ENCODE results near the gene C1GALT1.
"Not testable (repeated sequence)": the region's sequence is repeated elsewhere in the genome, so short reads cannot be mapped to it uniquely, and the experiment has no call there.

Gene C1GALT1

GRCh38 chr7:7182156-7183060 lies at the start of gene C1GALT1:
TSS of gene C1GALT1 (plus strand) at chr7:7182544. CDS start at chr7:7234320, 51,776 bp downstream.
- FAIRE-seq = peak; percentile 99
- peak; percentile 100 for DNase-seq (ENCODE audit: low spot score)

GRCh38 chr7:7134046-7134445 lies 48.3 kb upstream of the C1GALT1 start:
- no peak for FAIRE-seq
- no peak for DNase-seq (ENCODE audit: low spot score)

GRCh38 chr7:7135074-7135473 lies 47.3 kb upstream of the C1GALT1 start:
- DNase-seq (ENCODE audit: low spot score) (no peak), FAIRE-seq (peak; percentile 23)

- not testable (repeated sequence) for DNase-seq (ENCODE audit: low spot score); FAIRE-seq
Observed at GRCh38 chr7:7135924-7136323, 46.4 kb upstream of the C1GALT1 start.

- FAIRE-seq = no peak
- no peak for DNase-seq (ENCODE audit: low spot score)
Observed at GRCh38 chr7:7136466-7137381, 45.6 kb upstream of the C1GALT1 start.

- FAIRE-seq (peak; percentile 87), DNase-seq (ENCODE audit: low spot score) (no peak)
Observed at GRCh38 chr7:7138897-7139296, 43.4 kb upstream of the C1GALT1 start.

GRCh38 chr7:7143404-7143803 lies 38.9 kb upstream of the C1GALT1 start:
- FAIRE-seq; DNase-seq (ENCODE audit: low spot score): not testable (repeated sequence)

- DNase-seq (ENCODE audit: low spot score); FAIRE-seq: not testable (repeated sequence)
Observed at GRCh38 chr7:7145151-7145550, 37.2 kb upstream of the C1GALT1 start.

GRCh38 chr7:7146837-7147236 lies 35.5 kb upstream of the C1GALT1 start:
- DNase-seq (ENCODE audit: low spot score) = no peak
- peak; percentile 17 for FAIRE-seq

GRCh38 chr7:7148798-7149481 lies 33.4 kb upstream of the C1GALT1 start:
- DNase-seq (ENCODE audit: low spot score) (no peak), FAIRE-seq (no peak)

GRCh38 chr7:7151285-7151684 lies 31.1 kb upstream of the C1GALT1 start:
- FAIRE-seq (no peak), DNase-seq (ENCODE audit: low spot score) (no peak)

GRCh38 chr7:7151865-7152264 lies 30.5 kb upstream of the C1GALT1 start:
- no peak for FAIRE-seq

GRCh38 chr7:7152315-7152714 lies 30.0 kb upstream of the C1GALT1 start:
- no peak for DNase-seq (ENCODE audit: low spot score)
- no peak for FAIRE-seq

More at GRCh38 chr7:7151865-7152264, 30.5 kb upstream of the C1GALT1 start:
- DNase-seq (ENCODE audit: low spot score) = no peak

- DNase-seq (ENCODE audit: low spot score); FAIRE-seq: not testable (repeated sequence)
Observed at GRCh38 chr7:7154355-7154754, 28.0 kb upstream of the C1GALT1 start.

- FAIRE-seq (peak; percentile 56), DNase-seq (ENCODE audit: low spot score) (no peak)
Observed at GRCh38 chr7:7156663-7157062, 25.7 kb upstream of the C1GALT1 start.

GRCh38 chr7:7157177-7157886 lies 25.0 kb upstream of the C1GALT1 start:
- DNase-seq (ENCODE audit: low spot score) (peak; percentile 83), FAIRE-seq (peak; percentile 92)

GRCh38 chr7:7157887-7158271 lies 24.5 kb upstream of the C1GALT1 start:
- peak; percentile 66 for FAIRE-seq
- no peak for DNase-seq (ENCODE audit: low spot score)

- DNase-seq (ENCODE audit: low spot score) (no peak), FAIRE-seq (no peak)
Observed at GRCh38 chr7:7159063-7159658, 23.2 kb upstream of the C1GALT1 start.

GRCh38 chr7:7164591-7164990 lies 17.8 kb upstream of the C1GALT1 start:
- no peak for DNase-seq (ENCODE audit: low spot score)
- no peak for FAIRE-seq

- peak; percentile 17 for FAIRE-seq
- no peak for DNase-seq (ENCODE audit: low spot score)
Observed at GRCh38 chr7:7165372-7165771, 17.0 kb upstream of the C1GALT1 start.

Measured in urothelium cell line (cell line).